A673 (cell line): ENCODE data around the gene OLIG1. TPM values are rescaled to one million over a fixed set of nuclear protein-coding genes. Genes with fewer than 3 reads are reported as not detected.

Source experiments
- BruUV-seq: library from RNA; stranded (reverse); fragments of 400-500 nt; replicated peaks from 2 replicates; lab custom pipeline; 2021; lab: Mats Ljungman, UMichigan
- CTCF ChIA-PET: fragments of 300-600 bp; sonication (Branson Sonifier 250); formaldehyde crosslinking; loops from one replicate; lab custom pipeline; 2022; ENCODE audit warnings: antibody characterized with exemption; lab: Charles Lee
- POLR2A ChIA-PET: fragments of 300-600 bp; sonication (Branson Sonifier 250); formaldehyde crosslinking; loops from one replicate; lab custom pipeline; 2022; ENCODE audit warnings: antibody characterized with exemption; ENCODE audit not compliant: low non-redundant PET; lab: Charles Lee
- DNase-seq: peaks from one replicate; pipeline ENCODE4 v3.0.0-alpha.2; 2015; ENCODE audit warnings: low spot score
- H3K27ac ChIP-seq: fragments of 200-600 bp; sonication (generic); 2 replicates; pipeline ENCODE4 v1.5.1; 2016; ENCODE audit warnings: mixed run types, low read depth, mild to moderate bottlenecking, mixed read lengths, antibody characterized with exemption, low read length; ENCODE audit not compliant: poor library complexity, severe bottlenecking
- H3K27me3 ChIP-seq: fragments of 200-600 bp; sonication (generic); replicated peaks from 2 replicates; pipeline ENCODE4 v1.6.1; 2017; ENCODE audit warnings: mixed run types, low read depth, mild to moderate bottlenecking, mixed read lengths, antibody characterized with exemption, low read length; ENCODE audit not compliant: insufficient read depth, poor library complexity
- H3K36me3 ChIP-seq: fragments of 200-600 bp; sonication (generic); 2 replicates; pipeline ENCODE4 v1.6.1; 2016; ENCODE audit warnings: mixed run types, mild to moderate bottlenecking, mixed read lengths, antibody characterized with exemption, low read length; ENCODE audit not compliant: insufficient read depth, poor library complexity, severe bottlenecking
- H3K4me1 ChIP-seq: fragments of 200-600 bp; sonication (generic); 2 replicates; pipeline ENCODE4 v1.6.1; 2017; ENCODE audit warnings: mixed run types, mild to moderate bottlenecking, mixed read lengths, antibody characterized with exemption, low read length; ENCODE audit not compliant: insufficient read depth, poor library complexity, severe bottlenecking
- H3K4me3 ChIP-seq: fragments of 200-600 bp; sonication (generic); 2 replicates; pipeline ENCODE4 v1.5.1; 2016; ENCODE audit warnings: low read depth, mixed run types, mild to moderate bottlenecking, mixed read lengths, low read length; ENCODE audit not compliant: poor library complexity, severe bottlenecking
- H3K9me3 ChIP-seq: fragments of 200-600 bp; sonication (generic); 2 replicates; pipeline ENCODE4 v1.6.1; 2016; ENCODE audit warnings: mixed run types, low read depth, mild to moderate bottlenecking, mixed read lengths, antibody characterized with exemption, low read length; ENCODE audit not compliant: poor library complexity, severe bottlenecking
- EZH2 ChIP-seq: fragments of 200-600 bp; sonication (generic); IDR thresholded peaks from 2 replicates; pipeline ENCODE4 v1.6.1; 2017; ENCODE audit warnings: borderline replicate concordance, low read depth, mild to moderate bottlenecking, mixed read lengths, antibody characterized with exemption, low read length; ENCODE audit not compliant: poor library complexity, severe bottlenecking
- intact Hi-C: fragments of 100-400 bp; cut with micrococcal nuclease; formaldehyde crosslinking; loops from one replicate; pipeline ENCODE4 v1.10.0; 2022; ENCODE audit not compliant: unreplicated experiment
- total RNA-seq: library from RNA; stranded (reverse); gene quantifications from 2 replicates; pipeline ENCODE4 v1.2.3, GENCODE V29; 2021
- TF ChIP-seq, protein P1 (sequence below): fragments of 300-800, 200-600 bp; sonication (generic); conservative IDR thresholded peaks from 2 replicates; pipeline ENCODE4 v1.5.1; 2017; ENCODE audit warnings: low read depth, mild to moderate bottlenecking, antibody characterized with exemption, low read length, moderate library complexity, mixed read lengths

Gene OLIG1
- total RNA-seq, 1 experiment from 2014 or later = not detected

DNA sequence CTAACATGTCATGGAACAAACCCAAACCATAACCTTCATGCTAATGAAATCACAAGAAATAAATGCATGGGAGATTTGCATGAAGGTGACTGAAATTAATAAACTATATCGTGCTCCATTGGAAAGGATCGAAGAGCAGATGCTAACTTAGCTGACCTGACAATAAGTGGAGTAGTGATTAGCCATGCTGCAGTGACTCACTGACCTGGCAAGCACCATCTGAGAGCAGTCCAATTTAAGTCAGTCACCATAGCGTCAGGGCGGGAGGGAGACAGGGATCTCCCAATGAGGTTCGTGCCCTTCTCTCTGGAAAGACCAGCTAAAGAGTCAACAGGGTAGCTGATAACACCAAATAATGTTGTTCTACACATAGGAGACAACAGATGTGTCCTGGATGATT lies 22.7 kb upstream of the OLIG1 start:
- Histone ChIP-seq H3K4me3 (no peak overlapping the region), H3K27ac (no peak overlapping the region), H3K36me3 (no peaks in the 10 kb centered on the region), H3K27me3 (peaks cover 88% of the 10 kb centered on the region), H3K9me3 (no peaks in the 10 kb centered on the region), H3K4me1 (no peaks in the 10 kb centered on the region)
- no TSS peak for BruUV-seq
- CTCF ChIA-PET = no interaction called here
- no peak for TF ChIP-seq EZH2
- TF ChIP-seq, protein P1, sequence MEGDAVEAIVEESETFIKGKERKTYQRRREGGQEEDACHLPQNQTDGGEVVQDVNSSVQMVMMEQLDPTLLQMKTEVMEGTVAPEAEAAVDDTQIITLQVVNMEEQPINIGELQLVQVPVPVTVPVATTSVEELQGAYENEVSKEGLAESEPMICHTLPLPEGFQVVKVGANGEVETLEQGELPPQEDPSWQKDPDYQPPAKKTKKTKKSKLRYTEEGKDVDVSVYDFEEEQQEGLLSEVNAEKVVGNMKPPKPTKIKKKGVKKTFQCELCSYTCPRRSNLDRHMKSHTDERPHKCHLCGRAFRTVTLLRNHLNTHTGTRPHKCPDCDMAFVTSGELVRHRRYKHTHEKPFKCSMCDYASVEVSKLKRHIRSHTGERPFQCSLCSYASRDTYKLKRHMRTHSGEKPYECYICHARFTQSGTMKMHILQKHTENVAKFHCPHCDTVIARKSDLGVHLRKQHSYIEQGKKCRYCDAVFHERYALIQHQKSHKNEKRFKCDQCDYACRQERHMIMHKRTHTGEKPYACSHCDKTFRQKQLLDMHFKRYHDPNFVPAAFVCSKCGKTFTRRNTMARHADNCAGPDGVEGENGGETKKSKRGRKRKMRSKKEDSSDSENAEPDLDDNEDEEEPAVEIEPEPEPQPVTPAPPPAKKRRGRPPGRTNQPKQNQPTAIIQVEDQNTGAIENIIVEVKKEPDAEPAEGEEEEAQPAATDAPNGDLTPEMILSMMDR = no peak
- POLR2A ChIA-PET = no interaction called here
- DNase-seq = no peak
- intact Hi-C loops = no loop called here

DNA sequence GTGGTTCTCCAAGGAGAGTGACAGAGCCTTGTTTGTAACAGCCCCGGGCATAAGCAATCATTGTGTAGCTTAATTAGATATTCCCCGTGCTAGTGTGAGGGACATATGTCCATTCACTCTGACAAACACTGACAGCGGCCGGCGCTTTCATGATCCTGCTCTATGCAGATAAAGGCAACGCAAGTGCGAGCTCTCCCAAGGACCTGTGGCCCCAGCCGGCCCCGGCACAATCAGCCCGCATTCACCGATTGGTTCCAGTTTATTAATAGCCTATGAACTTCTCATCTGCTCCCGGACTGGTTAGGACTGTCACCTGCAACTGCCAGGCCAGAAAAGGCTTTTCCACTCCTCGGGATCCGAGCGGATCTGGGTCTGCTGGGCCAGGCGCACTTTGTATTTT lies 18.0 kb upstream of the OLIG1 start:
- ChIA-PET POLR2A (no interaction called here), CTCF (no interaction called here)
- TF ChIP-seq, protein P1 = no peak
- no peak for TF ChIP-seq EZH2
- no peak overlapping the region for H3K4me3 ChIP-seq
- intact Hi-C loops = no loop called here
- no peaks in the 10 kb centered on the region for H3K9me3 ChIP-seq
- H3K4me1 ChIP-seq = no peaks in the 10 kb centered on the region
- no peaks in the 10 kb centered on the region for H3K36me3 ChIP-seq
- DNase-seq = no peak
- no peak overlapping the region for H3K27ac ChIP-seq
- H3K27me3 ChIP-seq = peaks cover 73% of the 10 kb centered on the region
- BruUV-seq = no TSS peak

DNA sequence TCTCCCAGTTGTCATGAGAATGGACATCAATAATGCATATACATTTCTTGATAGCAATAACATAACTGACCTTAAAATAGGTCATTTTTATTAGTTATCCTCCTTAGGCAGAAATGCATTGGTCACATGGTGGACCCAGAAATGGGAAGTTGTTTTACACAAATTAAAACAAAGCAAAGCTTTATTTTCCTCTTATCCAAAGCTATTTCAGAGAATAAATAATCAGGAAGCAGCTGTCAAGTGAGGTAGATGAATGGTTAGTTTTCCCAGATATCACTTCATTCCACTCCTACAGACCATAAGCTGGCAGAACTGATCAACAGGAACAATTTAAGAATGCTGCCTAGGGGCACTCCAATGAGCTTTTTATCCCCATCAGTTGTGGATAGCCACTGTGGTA lies 16.0 kb upstream of the OLIG1 start:
- Histone ChIP-seq H3K9me3 (no peaks in the 10 kb centered on the region), H3K36me3 (no peaks in the 10 kb centered on the region), H3K4me3 (no peak overlapping the region), H3K4me1 (no peaks in the 10 kb centered on the region), H3K27ac (no peak overlapping the region), H3K27me3 (peaks cover 72% of the 10 kb centered on the region)
- ChIA-PET POLR2A (no interaction called here), CTCF (no interaction called here)
- BruUV-seq = no TSS peak
- intact Hi-C loops = no loop called here
- TF ChIP-seq EZH2 = no peak
- TF ChIP-seq, protein P1 = no peak
- DNase-seq = no peak
